GM19239 (cell line): ENCODE results near the gene ARSJ.

Source experiments
- DNase-seq: peaks from one replicate; pipeline ENCODE4 v3.0.0; 2011; ENCODE audit warnings: low spot score; ENCODE audit not compliant: insufficient read length
- FAIRE-seq: peaks from 2 replicates; lab custom pipeline; 2011; peaks lifted over from hg19 to GRCh38; lab: Jason Lieb, UNC

Gene ARSJ

DNA sequence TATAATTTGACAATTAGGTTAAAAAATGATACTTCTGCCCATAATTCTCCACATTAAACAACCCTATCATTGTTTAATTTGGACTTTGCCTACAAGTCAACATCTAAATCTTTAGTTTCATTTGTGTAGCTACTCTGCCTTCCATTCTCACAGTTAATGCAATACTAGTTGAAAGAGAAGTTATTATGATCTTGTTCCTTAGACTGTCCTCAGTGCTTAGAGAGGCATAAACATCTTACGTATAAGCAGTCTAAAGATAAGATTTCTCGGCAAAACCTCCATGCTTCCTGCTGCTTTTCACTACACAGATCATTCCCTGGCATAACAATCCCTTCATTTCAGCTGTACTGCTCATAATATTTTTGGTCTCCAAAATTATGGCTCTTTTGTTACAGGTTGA lies 112.8 kb downstream of the ARSJ start:
- DNase-seq (no peak), FAIRE-seq (no peak)

- DNase-seq, result no peak
- FAIRE-seq, result peak; percentile 65
Measured at GRCh38 chr4:113858924-113859323, 120.5 kb downstream of the ARSJ start.

- DNase-seq (no peak), FAIRE-seq (no peak)
Measured at GRCh38 chr4:113851816-113852215, 127.6 kb downstream of the ARSJ start.
